HG02973 (cell line): ENCODE data around the gene GALNT6.

Experiments used
- ATAC-seq: cut with Tn5 transposase; IDR thresholded peaks from one replicate; pipeline ENCODE4 v1.9.1; 2021; ENCODE audit warnings: moderate library complexity; ENCODE audit not compliant: unreplicated experiment

The GALNT6 gene

GRCh38 chr12:51382173-51382572 lies 9.0 kb downstream of the GALNT6 start:
- ATAC-seq, result no peak

GRCh38 chr12:51381226-51382079 lies 9.8 kb downstream of the GALNT6 start:
- ATAC-seq, result no peak

- no peak for ATAC-seq
Observed at GRCh38 chr12:51379571-51379970, 11.6 kb downstream of the GALNT6 start.

GRCh38 chr12:51378749-51379148 lies 12.5 kb downstream of the GALNT6 start:
- no peak for ATAC-seq

GRCh38 chr12:51377099-51377984 lies 13.9 kb downstream of the GALNT6 start:
- ATAC-seq, result no peak

GRCh38 chr12:51374856-51375255 lies 16.4 kb downstream of the GALNT6 start:
- no peak for ATAC-seq

- ATAC-seq, result no peak
Observed at GRCh38 chr12:51374361-51374760, 16.8 kb downstream of the GALNT6 start.

- no peak for ATAC-seq
Observed at GRCh38 chr12:51373187-51373586, 18.0 kb downstream of the GALNT6 start.

- no peak for ATAC-seq
Observed at GRCh38 chr12:51372021-51372420, 19.2 kb downstream of the GALNT6 start.

GRCh38 chr12:51371295-51371953 lies 19.8 kb downstream of the GALNT6 start:
- no peak for ATAC-seq

GRCh38 chr12:51370667-51371066 lies 20.5 kb downstream of the GALNT6 start:
- no peak for ATAC-seq

- no peak for ATAC-seq
Observed at GRCh38 chr12:51369581-51369980, 21.6 kb downstream of the GALNT6 start.

- peak; percentile 96 for ATAC-seq
Observed at GRCh38 chr12:51368640-51369517, 22.3 kb downstream of the GALNT6 start.

GRCh38 chr12:51365276-51365675 lies 25.9 kb downstream of the GALNT6 start:
- ATAC-seq, result no peak

GRCh38 chr12:51364001-51364400 lies 27.2 kb downstream of the GALNT6 start:
- ATAC-seq, result no peak

- no peak for ATAC-seq
Observed at GRCh38 chr12:51362747-51363342, 28.4 kb downstream of the GALNT6 start.

- no peak for ATAC-seq
Observed at GRCh38 chr12:51362307-51362706, 28.9 kb downstream of the GALNT6 start.

- ATAC-seq, result no peak
Observed at GRCh38 chr12:51361161-51362016, 29.8 kb downstream of the GALNT6 start.

- no peak for ATAC-seq
Observed at GRCh38 chr12:51360315-51360714, 30.9 kb downstream of the GALNT6 start.
